HS-5 (cell line): ENCODE results near the gene CRYBG2.

Experiments
- DNase-seq: peaks from one replicate; pipeline ENCODE4 v3.0.0-alpha.2; 2012; ENCODE audit warnings: low read depth

Gene CRYBG2

GRCh38 chr1:26291939-26292338 lies 62.0 kb downstream of the CRYBG2 start:
- DNase-seq = no peak

GRCh38 chr1:26291433-26291832 lies 62.5 kb downstream of the CRYBG2 start:
- DNase-seq = no peak

GRCh38 chr1:26290882-26291261 lies 63.1 kb downstream of the CRYBG2 start:
- DNase-seq = no peak

- DNase-seq = no peak
These were observed 63.6 kb downstream of the CRYBG2 start for GRCh38 chr1:26290122-26290881.

GRCh38 chr1:26289158-26290059 lies 64.5 kb downstream of the CRYBG2 start:
- no peak for DNase-seq

- no peak for DNase-seq
These were observed 65.5 kb downstream of the CRYBG2 start for GRCh38 chr1:26288311-26288941.

GRCh38 chr1:26287811-26288210 lies 66.1 kb downstream of the CRYBG2 start:
- DNase-seq = no peak

GRCh38 chr1:26287033-26287711 lies 66.8 kb downstream of the CRYBG2 start:
- no peak for DNase-seq

- no peak for DNase-seq
These were observed 67.9 kb downstream of the CRYBG2 start for GRCh38 chr1:26286064-26286416.

GRCh38 chr1:26285366-26286063 lies 68.4 kb downstream of the CRYBG2 start:
- DNase-seq = no peak

GRCh38 chr1:26284597-26285347 lies 69.2 kb downstream of the CRYBG2 start:
- DNase-seq = peak; percentile 89

GRCh38 chr1:26283871-26284596 lies 69.9 kb downstream of the CRYBG2 start:
- DNase-seq = no peak

- no peak for DNase-seq
These were observed 70.6 kb downstream of the CRYBG2 start for GRCh38 chr1:26283279-26283853.

- DNase-seq = no peak
These were observed 71.5 kb downstream of the CRYBG2 start for GRCh38 chr1:26282401-26282918.

GRCh38 chr1:26281971-26282370 lies 72.0 kb downstream of the CRYBG2 start:
- DNase-seq = no peak

- DNase-seq = no peak
These were observed 72.6 kb downstream of the CRYBG2 start for GRCh38 chr1:26281091-26281958.

GRCh38 chr1:26280333-26281042 lies 73.4 kb downstream of the CRYBG2 start:
- DNase-seq = no peak
